Gastrocnemius medialis (tissue), 4 donors: Measurements from ENCODE around the gene CCDC33. TPM values are rescaled to one million over a fixed set of nuclear protein-coding genes. Genes with fewer than 3 reads are reported as not detected.

Experiments
- ATAC-seq, 2 donors: fragments of 150-250 bp; one replicate each; pipeline ENCODE4 v1.9.1; 2016
- DNase-seq, 2 donors: peaks; one replicate each; pipeline ENCODE4 v3.0.0-alpha.2; 2019
- H3K27ac ChIP-seq, 4 donors: fragments of 200-600 bp; sonication (generic); 1 replicate in 1 of 4; 2 replicates in 3 of 4; pipeline ENCODE4 v1.5.1; 2016 to 2018; ENCODE audit warnings: mild to moderate bottlenecking in 2 of 4, moderate library complexity in 1 of 4
- H3K27me3 ChIP-seq, 3 donors: fragments of 200-600 bp; sonication (generic) in 2 of 3; 1 replicate in 1 of 3; 2 replicates in 2 of 3; pipeline versions ENCODE4 v1.5.1 to v1.6.0; 2016 to 2019; ENCODE audit warnings: mild to moderate bottlenecking in 1 of 3, moderate library complexity in 1 of 3
- H3K36me3 ChIP-seq, 2 donors: fragments of 200-600 bp; sonication (generic) in 1 of 2; one replicate each; pipeline ENCODE4 v1.5.1; 2017 to 2018
- H3K4me1 ChIP-seq, 2 donors: fragments of 200-600 bp; sonication (generic) in 1 of 2; one replicate each; pipeline ENCODE4 v1.5.1; 2016 to 2017; ENCODE audit warnings: mild to moderate bottlenecking in 2 of 2
- H3K4me3 ChIP-seq, 4 donors: fragments of 200-600 bp; sonication (generic) in 3 of 4; 1 replicate in 1 of 4; 2 replicates in 3 of 4; pipeline ENCODE4 v1.5.1; 2016 to 2019; ENCODE audit warnings: mild to moderate bottlenecking in 2 of 4
- H3K9me3 ChIP-seq, 3 donors: fragments of 200-600 bp; sonication (generic) in 2 of 3; 1 replicate in 1 of 3; 2 replicates in 2 of 3; pipeline ENCODE4 v1.5.1; 2016 to 2019
- POLR2A ChIP-seq, 2 donors: fragments of 450-650 bp; IDR thresholded peaks; one replicate each; pipeline ENCODE4 v1.6.1; 2017; ENCODE audit warnings: antibody characterized with exemption in 2 of 2, mild to moderate bottlenecking in 2 of 2, moderate library complexity in 2 of 2
- in situ Hi-C, 4 donors: fragments of 200-750 bp; cut with MboI; loops; one replicate each; pipeline versions ENCODE4 v1.15.0 to v1.8.0; 2017; ENCODE audit warnings: low sequenced_read_pairs in 4 of 4
- intact Hi-C: fragments of 100-400 bp; cut with DNase I; formaldehyde crosslinking; loops from one replicate; pipeline ENCODE4 v1.15.1; 2023; ENCODE audit warnings: low total_unique reads
- total RNA-seq, 4 donors: library from RNA; depleted of rRNA; stranded (reverse); fragments of >200 nt; gene quantifications; one replicate each; pipeline versions ENCODE4 v1.1.0 to v1.2.3, GENCODE V29; 2016
- TF ChIP-seq, protein P1 (sequence below), 5 experiments: fragments of 450-650 bp in 3 of 5; fragments of 200-600 bp in 2 of 5; sonication (generic) in 2 of 5; IDR thresholded peaks in 4 of 5; conservative IDR thresholded peaks in 1 of 5; 1 replicate in 4 of 5; 2 replicates in 1 of 5; pipeline ENCODE4 v1.5.1; 2016 to 2019; ENCODE audit warnings: antibody characterized with exemption in 5 of 5, mild to moderate bottlenecking in 3 of 5, moderate library complexity in 3 of 5

The CCDC33 gene
- total RNA-seq, 4 donors from 2014 or later: not detected

DNA sequence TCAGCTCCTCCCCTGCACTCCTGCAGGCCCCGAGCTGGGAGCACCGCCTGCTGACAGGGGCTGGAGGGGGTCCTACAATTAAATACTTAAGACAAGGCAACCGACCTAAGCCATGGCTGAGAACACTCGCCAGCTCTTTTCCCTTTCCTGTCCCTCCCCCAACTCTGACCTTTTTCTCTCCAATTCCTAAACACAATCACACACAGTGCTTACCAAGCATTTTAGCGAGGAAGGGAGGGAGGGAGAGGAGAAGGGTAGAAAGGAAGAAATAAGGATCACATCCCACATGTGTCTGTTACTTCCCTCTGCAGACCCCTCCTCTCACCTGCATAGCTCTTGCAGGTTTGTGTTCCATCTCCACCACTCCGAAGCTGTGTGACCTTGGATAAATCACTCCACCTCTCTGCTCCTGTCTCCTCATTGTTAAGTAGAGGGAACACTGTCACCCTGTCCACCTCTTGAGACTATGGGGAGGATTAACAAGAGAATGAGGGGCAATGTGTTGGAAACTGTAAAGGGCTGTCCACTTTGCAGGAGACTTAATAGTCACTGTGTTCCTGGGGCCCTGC is 67.7 kb downstream of the CCDC33 start:
- no peak overlapping the region for H3K27ac ChIP-seq
- in situ Hi-C loops (loop anchor here in 2 of 4 donors (10.0 to 25.0 kb wide), 2 partner anchors 169 to 342 kb away; partner anchors contain the start of gene ISLR2 (in 1 of the 2)), intact Hi-C loops (no loop called here)
- ATAC-seq (no peak), DNase-seq (no peak)
- no peaks in the 10 kb centered on the region for H3K4me1 ChIP-seq
- H3K9me3 ChIP-seq: no peaks in the 10 kb centered on the region
- peaks cover 6 to 15% (median 12%) of the 10 kb centered on the region in 3 donors for H3K27me3 ChIP-seq
- H3K36me3 ChIP-seq: no peaks in the 10 kb centered on the region
- TF ChIP-seq, protein P1, sequence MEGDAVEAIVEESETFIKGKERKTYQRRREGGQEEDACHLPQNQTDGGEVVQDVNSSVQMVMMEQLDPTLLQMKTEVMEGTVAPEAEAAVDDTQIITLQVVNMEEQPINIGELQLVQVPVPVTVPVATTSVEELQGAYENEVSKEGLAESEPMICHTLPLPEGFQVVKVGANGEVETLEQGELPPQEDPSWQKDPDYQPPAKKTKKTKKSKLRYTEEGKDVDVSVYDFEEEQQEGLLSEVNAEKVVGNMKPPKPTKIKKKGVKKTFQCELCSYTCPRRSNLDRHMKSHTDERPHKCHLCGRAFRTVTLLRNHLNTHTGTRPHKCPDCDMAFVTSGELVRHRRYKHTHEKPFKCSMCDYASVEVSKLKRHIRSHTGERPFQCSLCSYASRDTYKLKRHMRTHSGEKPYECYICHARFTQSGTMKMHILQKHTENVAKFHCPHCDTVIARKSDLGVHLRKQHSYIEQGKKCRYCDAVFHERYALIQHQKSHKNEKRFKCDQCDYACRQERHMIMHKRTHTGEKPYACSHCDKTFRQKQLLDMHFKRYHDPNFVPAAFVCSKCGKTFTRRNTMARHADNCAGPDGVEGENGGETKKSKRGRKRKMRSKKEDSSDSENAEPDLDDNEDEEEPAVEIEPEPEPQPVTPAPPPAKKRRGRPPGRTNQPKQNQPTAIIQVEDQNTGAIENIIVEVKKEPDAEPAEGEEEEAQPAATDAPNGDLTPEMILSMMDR (IDR thresholded peaks at IDR 0.05 in 4 of 5, conservative IDR thresholded peaks at IDR 0.05 in 1 of 5): no peak
- TF ChIP-seq POLR2A (IDR thresholded peaks at IDR 0.05): no peak
- no peak overlapping the region for H3K4me3 ChIP-seq

GRCh38 chr15:74304431-74304830 is 68.3 kb downstream of the CCDC33 start:
- DNase-seq (no peak), ATAC-seq (no peak)
- Histone ChIP-seq H3K9me3 (no peaks in the 10 kb centered on the region), H3K36me3 (no peaks in the 10 kb centered on the region), H3K4me1 (no peaks in the 10 kb centered on the region), H3K4me3 (no peak overlapping the region), H3K27ac (no peak overlapping the region), H3K27me3 (peaks cover 6 to 15% (median 12%) of the 10 kb centered on the region in 3 donors)
- in situ Hi-C loops: loop anchor here in 2 of 4 donors (10.0 to 25.0 kb wide), 2 partner anchors 170 to 342 kb away; partner anchors contain the start of gene ISLR2 (in 1 of the 2)
- intact Hi-C loops: no loop called here
- TF ChIP-seq POLR2A (IDR thresholded peaks at IDR 0.05): no peak
- TF ChIP-seq, protein P1 (IDR thresholded peaks at IDR 0.05 in 4 of 5, conservative IDR thresholded peaks at IDR 0.05 in 1 of 5): no peak

- intact Hi-C loops (no loop called here), in situ Hi-C loops (loop anchor here (5.0 to 25.0 kb wide), 4 partner anchors 171 to 343 kb away; partner anchors contain the start of gene ISLR2 (in 1 of the 4))
- ATAC-seq: no peak
- Histone ChIP-seq H3K27ac (no peak overlapping the region), H3K4me3 (no peak overlapping the region), H3K36me3 (no peaks in the 10 kb centered on the region), H3K9me3 (no peaks in the 10 kb centered on the region), H3K27me3 (peaks cover 6 to 15% (median 12%) of the 10 kb centered on the region in 3 donors), H3K4me1 (no peaks in the 10 kb centered on the region)
- TF ChIP-seq, protein P1 (IDR thresholded peaks at IDR 0.05 in 4 of 5, conservative IDR thresholded peaks at IDR 0.05 in 1 of 5): no peak
- no peak for TF ChIP-seq POLR2A (IDR thresholded peaks at IDR 0.05)
- DNase-seq: no peak
These were observed 69.6 kb downstream of the CCDC33 start for GRCh38 chr15:74305687-74306086.

GRCh38 chr15:74306781-74307217 is 70.7 kb downstream of the CCDC33 start:
- no peak overlapping the region for H3K27ac ChIP-seq
- ATAC-seq: no peak
- H3K36me3 ChIP-seq: no peaks in the 10 kb centered on the region
- H3K4me1 ChIP-seq: no peaks in the 10 kb centered on the region
- intact Hi-C loops: no loop called here
- peaks cover 6 to 15% (median 12%) of the 10 kb centered on the region in 3 donors for H3K27me3 ChIP-seq
- H3K4me3 ChIP-seq: no peak overlapping the region
- H3K9me3 ChIP-seq: no peaks in the 10 kb centered on the region
- TF ChIP-seq, protein P1 (IDR thresholded peaks at IDR 0.05 in 4 of 5, conservative IDR thresholded peaks at IDR 0.05 in 1 of 5): no peak
- no peak for TF ChIP-seq POLR2A (IDR thresholded peaks at IDR 0.05)
- in situ Hi-C loops: loop anchor here (5.0 to 25.0 kb wide), 4 partner anchors 172 to 344 kb away; partner anchors contain the start of gene ISLR2 (in 1 of the 4)
- no peak for DNase-seq
